Adrenal gland (tissue), 12 donors: ENCODE measurements around the gene KIF5C. TPM values are rescaled to one million over a fixed set of nuclear protein-coding genes. Genes with fewer than 3 reads are reported as not detected.

Source experiments
- DNase-seq, 7 donors: peaks; one replicate each; pipeline ENCODE4 v3.0.0-alpha.2; 2019 to 2020
- H3K27ac ChIP-seq, 5 donors: fragments of 200-600 bp; sonication (generic) in 4 of 5; 1 replicate in 3 of 5; 2 replicates in 2 of 5; pipeline versions ENCODE4 v1.5.1 to v1.8.0; 2016 to 2020; ENCODE audit warnings: mild to moderate bottlenecking in 1 of 5
- H3K27me3 ChIP-seq: fragments of 200-600 bp; 2 replicates; pipeline ENCODE4 v1.8.0; 2021
- H3K36me3 ChIP-seq, 2 donors: fragments of 200-600 bp; replicated peaks in 1 of 2; 1 replicate in 1 of 2; 2 replicates in 1 of 2; pipeline versions ENCODE4 v1.5.1 to v1.8.0; 2018 to 2022
- H3K4me1 ChIP-seq, 2 donors: fragments of 200-600 bp; replicated peaks in 1 of 2; 1 replicate in 1 of 2; 2 replicates in 1 of 2; pipeline versions ENCODE4 v1.5.1 to v1.8.0; 2018 to 2021
- H3K4me3 ChIP-seq, 4 donors: fragments of 200-600 bp; sonication (generic) in 3 of 4; one replicate each; pipeline ENCODE4 v1.5.1; 2016 to 2018
- H3K9me3 ChIP-seq, 3 donors: fragments of 200-600 bp; sonication (generic) in 1 of 3; replicated peaks in 1 of 3; 1 replicate in 2 of 3; 2 replicates in 1 of 3; pipeline versions ENCODE4 v1.5.1 to v1.8.0; 2016 to 2021
- CTCF ChIP-seq, 6 experiments: fragments of 450-650 bp in 4 of 6; fragments of 200-600 bp in 2 of 6; sonication (generic) in 1 of 6; IDR thresholded peaks; 1 replicate in 5 of 6; 2 replicates in 1 of 6; pipeline versions ENCODE4 v1.5.1 to v1.8.0; 2016 to 2021; ENCODE audit warnings: antibody characterized with exemption in 6 of 6, mild to moderate bottlenecking in 2 of 6, moderate library complexity in 1 of 6
- POLR2A ChIP-seq, 2 donors: fragments of 450-650 bp; IDR thresholded peaks; one replicate each; pipeline ENCODE4 v1.6.1; 2017; ENCODE audit warnings: antibody characterized with exemption in 2 of 2, mild to moderate bottlenecking in 2 of 2, moderate library complexity in 1 of 2
- WGBS, 4 donors: extraction: QIAGEN DNeasy Blood & Tissue Kit in 2 of 4; methylation state at CpG; one replicate each; pipeline versions ENCODE4 v1.1.5 to v1.1.7; 2013 to 2017; 5-methylcytosine and 5-hydroxymethylcytosine counted together
- intact Hi-C, 2 donors: fragments of 100-400 bp; cut with DNase I; formaldehyde crosslinking; loops; one replicate each; pipeline versions ENCODE4 v1.14.1 to v1.15.0; 2022 to 2023
- polyA plus RNA-seq, 3 donors: library from polyadenylated mRNA; stranded (reverse); fragments of 200-250 nt in 2 of 3; fragments of 350-450 nt in 1 of 3; fragmentation: Illumina TruSeq in 1 of 3; extraction: RNeasy Lipid Tissue Mini Kit (QIAGEN cat#74804) in 1 of 3; gene quantifications; one replicate each; pipeline ENCODE4 v1.2.3, GENCODE V29; 2013 to 2014
- total RNA-seq, 9 donors: library from RNA; depleted of rRNA in 4 of 9; stranded (reverse); fragments of >200 nt in 4 of 9; fragments of 120-200 nt in 1 of 9; fragmentation: NEBNext Ultra II Directional in 1 of 9; extraction: Animal tissue kit (Norgen Biotek cat#: 25700) in 1 of 9; gene quantifications; one replicate each; pipeline versions ENCODE4 v1.1.0 to v1.2.4, GENCODE V29; 2013 to 2023
- donor health status: healthy with polysubstance abuse.
- donor health status: Bipolar disorder and iron deficiency.
- donor health status: DM: yes; HTN: yes; CAD: no.
- donor health status: DM: no; HTN: no; CAD: no.
- donor health status: DM: no; HTN: no; CAD: no.
- donor health status: DM: yes; HTN: yes; CAD: no.

Gene KIF5C
- total and polyA plus RNA-seq, 12 donors: 9.1 to 62.1 (median 19.3) TPM

- Histone ChIP-seq H3K4me3 (no peak overlapping the region), H3K9me3 (peaks cover 0 to 4% (median 0%) of the 10 kb centered on the region in 3 donors), H3K27ac (no peak overlapping the region), H3K4me1 (no peaks in the 10 kb centered on the region), H3K27me3 (no peaks in the 10 kb centered on the region), H3K36me3 (no peaks in the 10 kb centered on the region)
- no peak for DNase-seq
- intact Hi-C loops: no loop called here
- WGBS, 4 donors: 64 to 83% (median 73%) methylated on average over 2 of the region's 2 CpGs
- TF ChIP-seq CTCF (IDR thresholded peaks at IDR 0.05): no peak
- no peak for TF ChIP-seq POLR2A (IDR thresholded peaks at IDR 0.05)
Observed at GRCh38 chr2:149049142-149049541, 174.1 kb downstream of the KIF5C start.

GRCh38 chr2:149050188-149050587 lies 175.2 kb downstream of the KIF5C start:
- 60 to 68% (median 61%) methylated on average over 6 of the region's 6 CpGs for WGBS, 4 donors
- no peak for TF ChIP-seq POLR2A (IDR thresholded peaks at IDR 0.05)
- TF ChIP-seq CTCF (IDR thresholded peaks at IDR 0.05): no peak
- Histone ChIP-seq H3K27ac (no peak overlapping the region), H3K9me3 (peaks cover 0 to 4% (median 0%) of the 10 kb centered on the region in 3 donors), H3K36me3 (no peaks in the 10 kb centered on the region), H3K4me1 (no peaks in the 10 kb centered on the region), H3K27me3 (no peaks in the 10 kb centered on the region), H3K4me3 (no peak overlapping the region)
- DNase-seq: no peak
- intact Hi-C loops: no loop called here

GRCh38 chr2:149055751-149056150 lies 180.7 kb downstream of the KIF5C start:
- Histone ChIP-seq H3K27me3 (no peaks in the 10 kb centered on the region), H3K9me3 (no peaks in the 10 kb centered on the region), H3K4me1 (no peaks in the 10 kb centered on the region), H3K27ac (no peak overlapping the region), H3K4me3 (no peak overlapping the region), H3K36me3 (no peaks in the 10 kb centered on the region)
- DNase-seq: no peak
- intact Hi-C loops: no loop called here
- 35 to 61% (median 41%) methylated on average over 1 of the region's 1 CpG for WGBS, 4 donors
- no peak for TF ChIP-seq CTCF (IDR thresholded peaks at IDR 0.05)
- no peak for TF ChIP-seq POLR2A (IDR thresholded peaks at IDR 0.05)

GRCh38 chr2:149056541-149057255 lies 181.7 kb downstream of the KIF5C start:
- H3K9me3 ChIP-seq: no peaks in the 10 kb centered on the region
- H3K27ac ChIP-seq: no peak overlapping the region
- no peak for TF ChIP-seq CTCF (IDR thresholded peaks at IDR 0.05)
- TF ChIP-seq POLR2A (IDR thresholded peaks at IDR 0.05): no peak
- H3K4me1 ChIP-seq: no peaks in the 10 kb centered on the region
- DNase-seq: no peak
- no peaks in the 10 kb centered on the region for H3K27me3 ChIP-seq
- H3K36me3 ChIP-seq: no peaks in the 10 kb centered on the region
- intact Hi-C loops: no loop called here
- H3K4me3 ChIP-seq: no peak overlapping the region
- 72 to 81% (median 77%) methylated on average over 6 of the region's 6 CpGs for WGBS, 4 donors
